Heart left ventricle (tissue), 16 donors: ENCODE measurements around the gene EYS. TPM values are rescaled to one million over a fixed set of nuclear protein-coding genes. Genes with fewer than 3 reads are reported as not detected.
A peak's percentile ranks its signal among the peaks of the same experiment; 100 is the strongest.

ENCODE experiments used
- ATAC-seq, 4 donors: fragments of 200-7000 bp; cut with Tn5 transposase; one replicate each; pipeline ENCODE4 v1.9.1; 2020 to 2022; ENCODE audit warnings: moderate library complexity in 4 of 4, mild to moderate bottlenecking in 3 of 4, moderate number of reproducible peaks in 1 of 4
- DNase-seq, 5 donors: peaks; one replicate each; pipeline ENCODE4 v3.0.0-alpha.2; 2020
- H3K27ac ChIP-seq, 12 donors: fragments of 200-600 bp; sonication (generic) in 4 of 12; one replicate each; pipeline versions ENCODE4 v1.5.0 to v1.8.0; 2016 to 2022; ENCODE audit warnings: mild to moderate bottlenecking in 2 of 12
- H3K27me3 ChIP-seq, 9 donors: fragments of 200-600 bp; sonication (generic) in 2 of 9; one replicate each; pipeline versions ENCODE4 v1.5.1 to v1.8.0; 2016 to 2022; ENCODE audit warnings: mild to moderate bottlenecking in 3 of 9
- H3K36me3 ChIP-seq, 9 donors: fragments of 200-600 bp; sonication (generic) in 2 of 9; one replicate each; pipeline versions ENCODE4 v1.5.0 to v1.8.0; 2018 to 2022; ENCODE audit warnings: mild to moderate bottlenecking in 2 of 9
- H3K4me1 ChIP-seq, 12 donors: fragments of 200-600 bp; sonication (generic) in 4 of 12; one replicate each; pipeline versions ENCODE4 v1.5.0 to v1.8.0; 2016 to 2022; ENCODE audit warnings: mild to moderate bottlenecking in 3 of 12
- H3K4me3 ChIP-seq, 12 donors: fragments of 200-600 bp; sonication (generic) in 4 of 12; one replicate each; pipeline versions ENCODE4 v1.5.0 to v1.8.0; 2017 to 2022; ENCODE audit warnings: mild to moderate bottlenecking in 9 of 12, moderate library complexity in 4 of 12
- H3K9me3 ChIP-seq, 12 donors: fragments of 200-600 bp; sonication (generic) in 4 of 12; one replicate each; pipeline versions ENCODE4 v1.5.0 to v1.8.0; 2016 to 2022; ENCODE audit warnings: mild to moderate bottlenecking in 1 of 12
- CTCF ChIP-seq, 12 donors: fragments of 200-600 bp; sonication (generic) in 4 of 12; IDR thresholded peaks; one replicate each; pipeline versions ENCODE4 v1.5.0 to v1.8.0; 2018 to 2022; ENCODE audit warnings: antibody characterized with exemption in 12 of 12, mild to moderate bottlenecking in 5 of 12
- POLR2A ChIP-seq, 2 donors: fragments of 450-650 bp; IDR thresholded peaks; one replicate each; pipeline ENCODE4 v1.6.1; 2017; ENCODE audit warnings: antibody characterized with exemption in 2 of 2, mild to moderate bottlenecking in 2 of 2, moderate library complexity in 2 of 2
- WGBS, 4 donors: extraction: QIAGEN DNeasy Blood & Tissue Kit in 2 of 4; methylation state at CpG; one replicate each; pipeline versions ENCODE4 v1.1.5 to v1.1.7; 2013 to 2018; 5-methylcytosine and 5-hydroxymethylcytosine counted together
- intact Hi-C, 10 donors: fragments of 100-400 bp; cut with DNase I; formaldehyde crosslinking; loops; one replicate each; pipeline versions ENCODE4 v1.11.1 to v1.14.2; 2022
- polyA plus RNA-seq, 2 donors: library from polyadenylated mRNA; stranded (reverse); fragments of 200-250 nt; gene quantifications; one replicate each; pipeline ENCODE4 v1.2.3, GENCODE V29; 2013
- total RNA-seq, 9 donors: library from RNA; depleted of rRNA in 2 of 9; stranded (reverse); fragments of >200 nt in 2 of 9; fragmentation: NEBNext Ultra II Directional in 3 of 9; extraction: Animal tissue kit (Norgen Biotek cat#: 25700) in 3 of 9; gene quantifications; one replicate each; pipeline versions ENCODE4 v1.1.0 to v1.2.4, GENCODE V29; 2016 to 2023
- donor health status: ischemic (EF 13 %, LVEDD 7.1; RV severe dilation, severe dysfunction).
- donor health status: healthy with polysubstance abuse.
- donor health status: DM: no; HTN: yes; CAD: no.
- donor health status: DM: no; HTN: no; CAD: no.
- donor health status: ischemic (EF 25% LVEDD 6.9; RV normal size, moderate dysfunction).
- donor health status: ischemic (EF 25% LVEDD 5.7; RV mildly dilated, moderate dysfunction).
- donor health status: healthy.
- donor health status: DM: yes; HTN: yes; CAD: no.
- donor health status: ischemic (EF 35%, LVEDD 5.7; RV mildly dilated, moderate dysfunction).
- donor health status: nonischemic (EF 11% LVEDD 7.7; RV severe dilation, severe dysfunction).
- donor health status: DM: yes; HTN: yes; CAD: no.
- donor health status: PGD.
- donor health status: ischemic (EF 29% LVEDD 5.4; RV normal size, mild dysfunction).
- donor health status: nonischemic (EF 23%, LVEDD 6.1; RV moderate dilation, normal function).

The EYS gene
- total and polyA plus RNA-seq, 11 donors = 0.07 to 0.27 (median 0.08) TPM; not detected in 8

DNA sequence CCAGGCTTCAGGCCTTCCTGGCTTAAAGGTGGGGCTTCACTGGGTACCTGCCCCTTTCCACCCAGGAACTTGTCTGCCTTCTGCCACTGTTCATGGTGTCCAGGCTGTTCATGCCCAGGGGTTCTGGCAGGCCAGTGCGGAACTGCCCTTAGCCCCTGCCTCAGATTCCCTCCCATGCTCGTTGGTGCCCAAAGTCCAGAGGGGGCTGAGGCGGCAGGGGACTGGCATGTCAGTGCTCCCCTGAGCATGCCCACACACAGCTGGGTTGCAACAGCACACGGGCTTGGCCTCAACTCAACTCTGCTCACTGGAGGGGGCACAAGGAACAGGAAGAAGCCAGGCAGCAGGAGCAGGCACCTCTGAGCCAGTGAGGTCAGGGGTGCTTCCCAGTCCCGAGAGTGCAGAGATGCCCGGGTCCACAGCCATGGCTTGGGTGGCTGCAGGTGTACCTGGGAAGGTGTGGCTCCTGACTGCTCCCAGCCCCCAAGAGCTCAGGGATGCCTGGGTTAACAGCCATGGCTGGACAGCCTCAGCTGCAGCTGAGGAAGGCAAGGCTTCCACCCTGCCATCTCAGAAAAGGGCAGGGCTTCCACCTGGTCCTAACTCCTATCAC lies 845.9 kb downstream of the EYS start:
- Histone ChIP-seq H3K27ac (no peak overlapping the region), H3K9me3 (peaks cover 0 to 18% (median 0%) of the 10 kb centered on the region in 12 donors), H3K27me3 (no peaks in the 10 kb centered on the region), H3K4me1 (no peaks in the 10 kb centered on the region), H3K36me3 (no peaks in the 10 kb centered on the region), H3K4me3 (no peak overlapping the region)
- 83 to 100% (median 94%) methylated on average over 1 to 6 of the region's 6 CpGs for WGBS, 4 donors
- DNase-seq = peak in 1 of 5 donors; percentile 19
- TF ChIP-seq POLR2A (IDR thresholded peaks at IDR 0.05) (no peak), CTCF (IDR thresholded peaks at IDR 0.05) (no peak)
- ATAC-seq = no peak
- intact Hi-C loops = no loop called here

DNA sequence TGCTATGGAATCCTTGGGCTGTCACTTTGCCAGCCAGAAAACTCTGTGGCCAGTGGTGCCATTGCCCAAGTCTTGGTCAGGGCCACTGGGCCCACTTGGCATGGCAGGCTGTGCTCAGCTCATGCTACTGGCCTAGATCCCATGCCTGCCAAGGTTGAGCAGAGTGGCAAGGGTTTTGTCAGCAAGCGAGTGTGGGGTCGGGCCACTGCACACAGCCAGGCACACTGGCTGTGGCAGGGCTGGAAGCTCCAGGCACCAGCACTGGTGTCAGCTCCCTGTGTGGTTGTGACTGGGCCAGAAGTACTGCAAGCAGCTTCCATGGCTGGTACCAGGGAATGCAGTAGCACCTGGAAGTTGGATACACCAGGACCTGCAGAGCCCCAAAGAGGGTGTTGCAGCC lies 846.8 kb downstream of the EYS start:
- intact Hi-C loops = no loop called here
- Histone ChIP-seq H3K9me3 (peaks cover 0 to 15% (median 0%) of the 10 kb centered on the region in 12 donors), H3K36me3 (no peaks in the 10 kb centered on the region), H3K27ac (no peak overlapping the region), H3K27me3 (no peaks in the 10 kb centered on the region), H3K4me3 (no peak overlapping the region), H3K4me1 (no peaks in the 10 kb centered on the region)
- DNase-seq (no peak), ATAC-seq (no peak)
- TF ChIP-seq CTCF (IDR thresholded peaks at IDR 0.05) = no peak
- TF ChIP-seq POLR2A (IDR thresholded peaks at IDR 0.05) = no peak
- WGBS, 4 donors = 92 to 97% (median 92%) methylated on average over 2 of the region's 2 CpGs; no CpG with 5 or more reads in 1 of the 4 donors

DNA sequence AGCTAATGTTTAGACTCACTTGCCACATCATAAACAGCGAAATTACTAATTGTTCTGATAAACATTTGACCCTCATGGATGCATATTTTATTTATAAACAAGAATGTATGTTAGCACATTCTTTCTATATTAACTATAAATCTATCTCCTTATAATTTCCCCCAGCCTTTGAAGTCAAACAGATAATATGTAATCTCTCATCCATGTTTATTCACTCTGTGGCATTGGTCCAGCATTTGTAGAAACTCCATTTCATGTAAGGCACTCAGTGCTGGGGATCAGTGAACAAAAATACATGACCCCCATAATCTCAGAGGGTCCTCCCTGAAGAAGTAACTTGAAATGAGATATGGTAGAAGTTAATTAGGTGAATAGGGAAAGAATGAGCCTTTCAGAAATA lies 856.9 kb downstream of the EYS start:
- Histone ChIP-seq H3K27ac (no peak overlapping the region), H3K27me3 (no peaks in the 10 kb centered on the region), H3K4me3 (no peak overlapping the region), H3K4me1 (no peaks in the 10 kb centered on the region), H3K36me3 (no peaks in the 10 kb centered on the region), H3K9me3 (peaks cover 0 to 12% (median 0%) of the 10 kb centered on the region in 12 donors)
- TF ChIP-seq POLR2A (IDR thresholded peaks at IDR 0.05) (no peak), CTCF (IDR thresholded peaks at IDR 0.05) (no peak)
- no peak for ATAC-seq
- intact Hi-C loops = no loop called here
- 72 to 84% (median 78%) methylated on average over 1 of the region's 1 CpG for WGBS, 4 donors
- no peak for DNase-seq

GRCh38 chr6:64848467-64848866 lies 858.6 kb downstream of the EYS start:
- intact Hi-C loops = no loop called here
- 77 to 89% (median 84%) methylated on average over 4 of the region's 4 CpGs for WGBS, 4 donors
- Histone ChIP-seq H3K27ac (no peak overlapping the region), H3K9me3 (peaks cover 0 to 12% (median 0%) of the 10 kb centered on the region in 12 donors), H3K27me3 (no peaks in the 10 kb centered on the region), H3K4me1 (no peaks in the 10 kb centered on the region), H3K4me3 (no peak overlapping the region), H3K36me3 (no peaks in the 10 kb centered on the region)
- no peak for DNase-seq
- TF ChIP-seq POLR2A (IDR thresholded peaks at IDR 0.05) = no peak
- ATAC-seq = no peak

GRCh38 chr6:64847396-64847795 lies 859.6 kb downstream of the EYS start:
- Histone ChIP-seq H3K27ac (no peak overlapping the region), H3K27me3 (no peaks in the 10 kb centered on the region), H3K4me1 (no peaks in the 10 kb centered on the region), H3K4me3 (no peak overlapping the region), H3K9me3 (peaks cover 0 to 6% (median 0%) of the 10 kb centered on the region in 12 donors), H3K36me3 (no peaks in the 10 kb centered on the region)
- intact Hi-C loops = no loop called here
- TF ChIP-seq POLR2A (IDR thresholded peaks at IDR 0.05) = no peak
- TF ChIP-seq CTCF (IDR thresholded peaks at IDR 0.05) = no peak
- DNase-seq = no peak
- no peak for ATAC-seq
- WGBS, 4 donors = 82 to 86% (median 84%) methylated on average over 1 of the region's 1 CpG
